Measurements from ENCODE around the gene CPLANE1. TPM values are rescaled to one million over a fixed set of nuclear protein-coding genes. Genes with fewer than 3 reads are reported as not detected.

CPLANE1 gene
- total RNA-seq, 4 donors from 2014 or later: 6.3 to 28.2 (median 12.0) TPM

DNA sequence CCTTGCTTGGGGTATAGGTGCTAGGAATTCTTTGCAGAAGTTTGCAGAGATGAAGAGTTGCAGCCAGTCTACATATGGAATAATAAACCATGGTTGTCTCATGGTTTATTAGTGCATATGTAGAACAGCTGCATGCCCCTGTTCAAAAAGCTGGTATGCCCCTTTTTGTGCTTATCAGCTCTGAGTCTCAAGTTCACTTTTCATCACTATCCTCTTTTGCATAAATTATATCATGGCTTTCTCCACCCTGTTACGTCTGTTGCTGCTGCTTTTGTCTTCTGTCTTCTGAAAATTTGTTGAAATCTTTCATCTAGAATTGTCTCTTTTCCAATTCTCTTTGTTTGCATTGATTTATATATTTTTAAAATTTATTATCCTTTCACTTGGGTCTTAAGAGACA is 172.0 kb downstream of the CPLANE1 start:
- DNase-seq (ENCODE audit: low spot score in 2 of 2): no peak
- H3K4me3 ChIP-seq: no peak overlapping the region
- H3K4me1 ChIP-seq: no peaks in the 10 kb centered on the region
- H3K27me3 ChIP-seq: no peaks in the 10 kb centered on the region
- 81% methylated on average over 1 of the region's 1 CpG for WGBS
- H3K9me3 ChIP-seq: no peaks in the 10 kb centered on the region
- H3K27ac ChIP-seq: no peak overlapping the region
- TF ChIP-seq, protein P1, sequence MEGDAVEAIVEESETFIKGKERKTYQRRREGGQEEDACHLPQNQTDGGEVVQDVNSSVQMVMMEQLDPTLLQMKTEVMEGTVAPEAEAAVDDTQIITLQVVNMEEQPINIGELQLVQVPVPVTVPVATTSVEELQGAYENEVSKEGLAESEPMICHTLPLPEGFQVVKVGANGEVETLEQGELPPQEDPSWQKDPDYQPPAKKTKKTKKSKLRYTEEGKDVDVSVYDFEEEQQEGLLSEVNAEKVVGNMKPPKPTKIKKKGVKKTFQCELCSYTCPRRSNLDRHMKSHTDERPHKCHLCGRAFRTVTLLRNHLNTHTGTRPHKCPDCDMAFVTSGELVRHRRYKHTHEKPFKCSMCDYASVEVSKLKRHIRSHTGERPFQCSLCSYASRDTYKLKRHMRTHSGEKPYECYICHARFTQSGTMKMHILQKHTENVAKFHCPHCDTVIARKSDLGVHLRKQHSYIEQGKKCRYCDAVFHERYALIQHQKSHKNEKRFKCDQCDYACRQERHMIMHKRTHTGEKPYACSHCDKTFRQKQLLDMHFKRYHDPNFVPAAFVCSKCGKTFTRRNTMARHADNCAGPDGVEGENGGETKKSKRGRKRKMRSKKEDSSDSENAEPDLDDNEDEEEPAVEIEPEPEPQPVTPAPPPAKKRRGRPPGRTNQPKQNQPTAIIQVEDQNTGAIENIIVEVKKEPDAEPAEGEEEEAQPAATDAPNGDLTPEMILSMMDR (IDR thresholded peaks at IDR 0.05): no peak
- no peak for TF ChIP-seq EP300 (IDR thresholded peaks at IDR 0.05)
- peaks cover 28% of the 10 kb centered on the region for H3K36me3 ChIP-seq

DNA sequence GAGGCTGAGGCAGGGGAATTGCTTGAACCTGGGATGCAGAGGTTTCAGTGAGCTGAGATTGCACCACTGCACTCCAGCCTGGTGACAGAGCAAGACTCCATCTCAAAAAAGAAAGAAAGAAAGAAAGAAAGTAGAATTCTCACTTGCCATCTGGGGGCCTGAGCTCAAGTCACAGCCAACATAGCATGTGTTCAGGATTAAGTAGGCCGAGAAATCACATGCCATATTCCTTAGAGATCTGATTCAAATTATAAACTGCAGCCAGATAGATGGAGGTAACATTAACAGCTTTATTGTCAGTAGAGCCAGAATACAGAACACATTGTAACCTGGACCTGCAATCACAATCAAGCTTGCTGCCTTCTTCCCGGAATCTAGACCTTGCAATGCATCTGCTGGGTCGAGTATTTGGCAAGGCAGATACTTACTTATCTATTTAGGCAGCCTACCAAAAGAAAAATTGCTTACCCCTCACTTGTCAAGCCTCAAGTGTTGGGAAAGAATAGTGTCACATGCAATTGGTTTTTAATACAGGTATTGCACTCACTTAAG is 173.7 kb downstream of the CPLANE1 start:
- 64% methylated on average over 3 of the region's 3 CpGs for WGBS
- no peak overlapping the region for H3K27ac ChIP-seq
- no peak for DNase-seq (ENCODE audit: low spot score in 2 of 2)
- H3K36me3 ChIP-seq: peaks cover 22% of the 10 kb centered on the region
- no peaks in the 10 kb centered on the region for H3K27me3 ChIP-seq
- H3K4me3 ChIP-seq: no peak overlapping the region
- TF ChIP-seq POLR2A (IDR thresholded peaks at IDR 0.05) (no peak), POLR2AphosphoS5 (IDR thresholded peaks at IDR 0.05) (no peak), EP300 (IDR thresholded peaks at IDR 0.05) (no peak)
- TF ChIP-seq, protein P1 (IDR thresholded peaks at IDR 0.05): no peak
- H3K9me3 ChIP-seq: no peaks in the 10 kb centered on the region
- no peaks in the 10 kb centered on the region for H3K4me1 ChIP-seq

DNA sequence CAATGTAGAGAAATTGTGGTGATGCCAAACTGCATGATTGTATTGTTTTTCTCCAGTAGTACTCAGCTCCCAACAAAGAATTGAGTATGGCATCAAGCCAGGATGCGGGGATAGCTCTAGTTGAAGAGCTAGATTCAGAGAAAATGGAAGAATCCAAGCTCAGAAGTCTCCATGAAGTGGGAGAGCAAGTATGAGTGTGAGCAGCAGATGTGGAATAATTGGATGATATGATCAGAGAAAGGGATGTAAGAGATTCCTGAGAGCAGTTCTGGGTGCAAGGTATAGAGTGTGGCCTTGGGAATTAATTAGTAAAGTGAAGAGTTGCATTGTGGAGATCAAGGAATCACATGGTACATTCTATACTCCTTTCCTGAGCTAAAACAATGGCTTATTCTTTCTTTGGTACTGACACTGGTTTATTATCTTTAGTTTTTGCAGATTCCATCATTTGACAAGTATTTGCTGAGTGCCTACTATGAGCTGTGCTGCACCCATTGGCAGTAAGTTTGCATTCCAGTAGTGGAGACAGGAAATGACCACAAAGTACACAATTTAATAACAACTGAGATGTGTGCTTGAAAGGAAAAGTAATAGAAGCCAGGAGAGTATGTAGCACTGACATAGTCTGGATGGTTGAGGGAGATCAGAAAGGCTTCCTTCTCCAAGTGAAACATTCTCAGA is 177.1 kb downstream of the CPLANE1 start:
- no peak overlapping the region for H3K27ac ChIP-seq
- no peaks in the 10 kb centered on the region for H3K9me3 ChIP-seq
- no peaks in the 10 kb centered on the region for H3K36me3 ChIP-seq
- whole genome bisulfite sequencing: 63% methylated on average over 1 of the region's 1 CpG
- H3K27me3 ChIP-seq: no peaks in the 10 kb centered on the region
- no peak for DNase-seq (ENCODE audit: low spot score in 2 of 2)
- H3K4me1 ChIP-seq: no peaks in the 10 kb centered on the region
- H3K4me3 ChIP-seq: no peak overlapping the region
- no peak for TF ChIP-seq POLR2AphosphoS5 (IDR thresholded peaks at IDR 0.05)
- no peak for TF ChIP-seq EP300 (IDR thresholded peaks at IDR 0.05)
- no peak for TF ChIP-seq POLR2A (IDR thresholded peaks at IDR 0.05)
- TF ChIP-seq, protein P1 (IDR thresholded peaks at IDR 0.05): no peak

DNA sequence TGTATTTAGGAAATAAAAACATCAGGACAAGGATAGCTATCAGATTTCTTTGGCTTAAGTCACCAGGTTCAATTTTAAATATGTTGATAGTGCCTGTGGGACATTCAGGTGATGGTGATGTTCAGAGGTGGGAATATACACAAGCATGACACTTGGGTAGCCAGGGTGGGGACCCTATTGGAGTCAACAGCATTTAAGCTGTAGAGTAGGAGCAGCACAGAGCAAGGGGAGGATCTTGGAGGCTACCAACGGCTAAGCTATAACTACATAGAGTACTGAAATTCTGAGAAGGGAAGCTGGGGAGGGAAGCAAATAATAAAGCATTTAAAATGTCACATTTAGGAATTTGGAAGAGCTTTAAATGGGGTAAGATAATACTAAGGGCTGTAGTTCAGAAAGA is 177.7 kb downstream of the CPLANE1 start:
- no peak for DNase-seq (ENCODE audit: low spot score in 2 of 2)
- no peak overlapping the region for H3K27ac ChIP-seq
- no peaks in the 10 kb centered on the region for H3K9me3 ChIP-seq
- WGBS: 72% methylated on average over 1 of the region's 1 CpG
- H3K27me3 ChIP-seq: no peaks in the 10 kb centered on the region
- no peak overlapping the region for H3K4me3 ChIP-seq
- H3K36me3 ChIP-seq: no peaks in the 10 kb centered on the region
- H3K4me1 ChIP-seq: no peaks in the 10 kb centered on the region
- TF ChIP-seq POLR2AphosphoS5 (IDR thresholded peaks at IDR 0.05): no peak
- no peak for TF ChIP-seq POLR2A (IDR thresholded peaks at IDR 0.05)
- TF ChIP-seq EP300 (IDR thresholded peaks at IDR 0.05): no peak
- TF ChIP-seq, protein P1 (IDR thresholded peaks at IDR 0.05): no peak

DNA sequence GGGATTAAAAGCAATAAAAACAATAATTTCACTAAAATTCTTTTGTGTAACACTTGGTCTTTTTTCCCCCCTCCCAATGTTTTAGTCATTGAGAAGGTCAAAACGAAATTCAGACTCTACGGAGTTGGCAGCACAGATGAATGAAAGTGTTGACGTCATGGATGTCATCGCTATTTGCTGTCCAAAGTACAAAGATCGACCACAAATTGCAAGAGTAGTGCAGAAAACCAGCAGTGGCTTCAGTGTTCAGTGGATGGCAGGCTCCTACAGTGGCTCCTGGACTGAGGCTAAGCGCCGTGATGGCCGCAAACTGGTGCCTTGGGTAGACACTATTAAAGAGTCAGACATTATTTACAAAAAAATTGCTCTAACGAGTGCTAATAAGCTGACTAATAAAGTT is 184.7 kb downstream of the CPLANE1 start:
- no peak for TF ChIP-seq EP300 (IDR thresholded peaks at IDR 0.05)
- H3K36me3 ChIP-seq: peaks cover 55% of the 10 kb centered on the region
- WGBS: 90% methylated on average over 9 of the region's 9 CpGs
- no peak overlapping the region for H3K4me3 ChIP-seq
- no peak for DNase-seq (ENCODE audit: low spot score in 2 of 2)
- no peaks in the 10 kb centered on the region for H3K9me3 ChIP-seq
- H3K27ac ChIP-seq: no peak overlapping the region
- no peaks in the 10 kb centered on the region for H3K27me3 ChIP-seq
- H3K4me1 ChIP-seq: no peaks in the 10 kb centered on the region

All from suprapubic skin (tissue), 4 donors.